ENCODE data around the gene RASAL1.

DNA sequence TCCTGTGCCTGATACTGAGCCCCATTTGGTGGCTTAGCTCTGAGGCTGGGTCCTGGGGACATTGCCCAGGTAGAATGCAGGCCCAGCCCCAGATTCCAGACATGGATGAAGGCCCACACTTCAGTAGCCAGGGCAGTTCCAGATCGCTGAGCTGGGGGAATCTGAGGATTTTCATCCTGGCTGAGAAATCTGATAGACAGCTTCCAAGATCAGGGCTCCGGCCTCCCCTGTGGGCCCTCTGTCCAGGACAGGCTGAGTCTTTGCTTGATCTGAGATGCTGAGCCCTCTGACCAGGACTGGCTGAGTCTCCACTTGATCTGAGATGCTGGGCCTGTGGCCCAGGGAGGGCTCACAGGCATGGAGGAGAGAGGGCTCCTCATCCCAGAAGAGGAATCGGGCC is 3.3 kb upstream of the RASAL1 start:
- no peak for TF ChIP-seq RAD21 (IDR thresholded peaks at IDR 0.05; ENCODE audit: low read depth)
- TF ChIP-seq SP1 (IDR thresholded peaks at IDR 0.05; ENCODE audit: low read depth), result no peak
- TF ChIP-seq, protein P1, sequence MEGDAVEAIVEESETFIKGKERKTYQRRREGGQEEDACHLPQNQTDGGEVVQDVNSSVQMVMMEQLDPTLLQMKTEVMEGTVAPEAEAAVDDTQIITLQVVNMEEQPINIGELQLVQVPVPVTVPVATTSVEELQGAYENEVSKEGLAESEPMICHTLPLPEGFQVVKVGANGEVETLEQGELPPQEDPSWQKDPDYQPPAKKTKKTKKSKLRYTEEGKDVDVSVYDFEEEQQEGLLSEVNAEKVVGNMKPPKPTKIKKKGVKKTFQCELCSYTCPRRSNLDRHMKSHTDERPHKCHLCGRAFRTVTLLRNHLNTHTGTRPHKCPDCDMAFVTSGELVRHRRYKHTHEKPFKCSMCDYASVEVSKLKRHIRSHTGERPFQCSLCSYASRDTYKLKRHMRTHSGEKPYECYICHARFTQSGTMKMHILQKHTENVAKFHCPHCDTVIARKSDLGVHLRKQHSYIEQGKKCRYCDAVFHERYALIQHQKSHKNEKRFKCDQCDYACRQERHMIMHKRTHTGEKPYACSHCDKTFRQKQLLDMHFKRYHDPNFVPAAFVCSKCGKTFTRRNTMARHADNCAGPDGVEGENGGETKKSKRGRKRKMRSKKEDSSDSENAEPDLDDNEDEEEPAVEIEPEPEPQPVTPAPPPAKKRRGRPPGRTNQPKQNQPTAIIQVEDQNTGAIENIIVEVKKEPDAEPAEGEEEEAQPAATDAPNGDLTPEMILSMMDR (IDR thresholded peaks at IDR 0.05 in 2 of 3, conservative IDR thresholded peaks at IDR 0.05 in 1 of 3; ENCODE audit: borderline replicate concordance in 1 of 3, insufficient read depth in 1 of 3, low read depth in 2 of 3, low read length in 2 of 3), result no peak
- no peak for TF ChIP-seq YY1 (IDR thresholded peaks at IDR 0.05; ENCODE audit: extremely low read depth, insufficient replicate concordance, low read depth, low read length)
- no peak for TF ChIP-seq POLR2A (IDR thresholded peaks at IDR 0.05; ENCODE audit: borderline replicate concordance, extremely low read depth, insufficient read depth, insufficient read length)
- TF ChIP-seq ZFX (IDR thresholded peaks at IDR 0.05), result no peak
- no peak for TF ChIP-seq POLR2AphosphoS5 (IDR thresholded peaks at IDR 0.05; ENCODE audit: low read depth, low read length)
- TF ChIP-seq EZH2 (IDR thresholded peaks at IDR 0.05), result no peak
- no peak for TF ChIP-seq ELF1 (IDR thresholded peaks at IDR 0.05; ENCODE audit: borderline replicate concordance, low read depth)
- TF ChIP-seq SIN3A (IDR thresholded peaks at IDR 0.05; ENCODE audit: low read depth), result no peak
- no peak for TF ChIP-seq TCF7L2 (IDR thresholded peaks at IDR 0.05; ENCODE audit: borderline replicate concordance, extremely low read depth, insufficient read depth, insufficient read length)
- no peak for TF ChIP-seq ZNF274 (IDR thresholded peaks at IDR 0.05; ENCODE audit: low read depth, low read length)
- TF ChIP-seq, protein P2, sequence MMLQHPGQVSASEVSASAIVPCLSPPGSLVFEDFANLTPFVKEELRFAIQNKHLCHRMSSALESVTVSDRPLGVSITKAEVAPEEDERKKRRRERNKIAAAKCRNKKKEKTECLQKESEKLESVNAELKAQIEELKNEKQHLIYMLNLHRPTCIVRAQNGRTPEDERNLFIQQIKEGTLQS (IDR thresholded peaks at IDR 0.05), result no peak
- TF ChIP-seq CBX3 (IDR thresholded peaks at IDR 0.05; ENCODE audit: low read depth), result no peak
